ENCODE results near the gene RUNX2.

DNA sequence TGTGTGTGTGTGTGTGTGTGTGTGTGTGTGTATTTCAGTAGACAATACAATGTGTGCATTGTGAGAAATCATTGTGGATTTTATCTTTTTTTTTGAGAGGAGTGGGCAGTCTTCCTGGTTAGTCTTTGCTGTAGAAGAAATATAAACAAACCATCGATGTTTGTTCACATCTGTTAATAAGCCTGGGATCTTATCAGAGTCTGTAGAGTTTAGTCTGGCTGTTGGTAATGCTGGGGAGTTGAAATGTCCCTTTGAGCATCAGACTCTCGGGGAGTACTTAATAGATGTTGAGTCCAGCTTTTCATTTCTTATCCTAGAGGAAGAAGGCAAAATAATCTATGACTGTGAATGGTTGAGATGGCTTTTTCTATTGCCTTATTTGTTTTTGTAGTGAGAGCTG lies 146.2 kb downstream of the RUNX2 start:
- TF ChIP-seq, protein P1, sequence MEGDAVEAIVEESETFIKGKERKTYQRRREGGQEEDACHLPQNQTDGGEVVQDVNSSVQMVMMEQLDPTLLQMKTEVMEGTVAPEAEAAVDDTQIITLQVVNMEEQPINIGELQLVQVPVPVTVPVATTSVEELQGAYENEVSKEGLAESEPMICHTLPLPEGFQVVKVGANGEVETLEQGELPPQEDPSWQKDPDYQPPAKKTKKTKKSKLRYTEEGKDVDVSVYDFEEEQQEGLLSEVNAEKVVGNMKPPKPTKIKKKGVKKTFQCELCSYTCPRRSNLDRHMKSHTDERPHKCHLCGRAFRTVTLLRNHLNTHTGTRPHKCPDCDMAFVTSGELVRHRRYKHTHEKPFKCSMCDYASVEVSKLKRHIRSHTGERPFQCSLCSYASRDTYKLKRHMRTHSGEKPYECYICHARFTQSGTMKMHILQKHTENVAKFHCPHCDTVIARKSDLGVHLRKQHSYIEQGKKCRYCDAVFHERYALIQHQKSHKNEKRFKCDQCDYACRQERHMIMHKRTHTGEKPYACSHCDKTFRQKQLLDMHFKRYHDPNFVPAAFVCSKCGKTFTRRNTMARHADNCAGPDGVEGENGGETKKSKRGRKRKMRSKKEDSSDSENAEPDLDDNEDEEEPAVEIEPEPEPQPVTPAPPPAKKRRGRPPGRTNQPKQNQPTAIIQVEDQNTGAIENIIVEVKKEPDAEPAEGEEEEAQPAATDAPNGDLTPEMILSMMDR (IDR thresholded peaks at IDR 0.05) = no peak
- TF ChIP-seq, protein P2, sequence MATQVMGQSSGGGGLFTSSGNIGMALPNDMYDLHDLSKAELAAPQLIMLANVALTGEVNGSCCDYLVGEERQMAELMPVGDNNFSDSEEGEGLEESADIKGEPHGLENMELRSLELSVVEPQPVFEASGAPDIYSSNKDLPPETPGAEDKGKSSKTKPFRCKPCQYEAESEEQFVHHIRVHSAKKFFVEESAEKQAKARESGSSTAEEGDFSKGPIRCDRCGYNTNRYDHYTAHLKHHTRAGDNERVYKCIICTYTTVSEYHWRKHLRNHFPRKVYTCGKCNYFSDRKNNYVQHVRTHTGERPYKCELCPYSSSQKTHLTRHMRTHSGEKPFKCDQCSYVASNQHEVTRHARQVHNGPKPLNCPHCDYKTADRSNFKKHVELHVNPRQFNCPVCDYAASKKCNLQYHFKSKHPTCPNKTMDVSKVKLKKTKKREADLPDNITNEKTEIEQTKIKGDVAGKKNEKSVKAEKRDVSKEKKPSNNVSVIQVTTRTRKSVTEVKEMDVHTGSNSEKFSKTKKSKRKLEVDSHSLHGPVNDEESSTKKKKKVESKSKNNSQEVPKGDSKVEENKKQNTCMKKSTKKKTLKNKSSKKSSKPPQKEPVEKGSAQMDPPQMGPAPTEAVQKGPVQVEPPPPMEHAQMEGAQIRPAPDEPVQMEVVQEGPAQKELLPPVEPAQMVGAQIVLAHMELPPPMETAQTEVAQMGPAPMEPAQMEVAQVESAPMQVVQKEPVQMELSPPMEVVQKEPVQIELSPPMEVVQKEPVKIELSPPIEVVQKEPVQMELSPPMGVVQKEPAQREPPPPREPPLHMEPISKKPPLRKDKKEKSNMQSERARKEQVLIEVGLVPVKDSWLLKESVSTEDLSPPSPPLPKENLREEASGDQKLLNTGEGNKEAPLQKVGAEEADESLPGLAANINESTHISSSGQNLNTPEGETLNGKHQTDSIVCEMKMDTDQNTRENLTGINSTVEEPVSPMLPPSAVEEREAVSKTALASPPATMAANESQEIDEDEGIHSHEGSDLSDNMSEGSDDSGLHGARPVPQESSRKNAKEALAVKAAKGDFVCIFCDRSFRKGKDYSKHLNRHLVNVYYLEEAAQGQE (IDR thresholded peaks at IDR 0.05; ENCODE audit: insufficient read depth in 1 of 2, low read depth in 2 of 2, low read length in 1 of 2) = no peak
- TF ChIP-seq POLR2AphosphoS5 (IDR thresholded peaks at IDR 0.05; ENCODE audit: low read depth, low read length) = no peak
